ENCODE results near the gene TNFRSF19.

TNFRSF19 gene

GRCh38 chr13:23557733-23558132 is 12.5 kb upstream of the TNFRSF19 start:
- H3K4me3 ChIP-seq (ENCODE audit: low read depth, low read length) = no peak overlapping the region
- no peak for TF ChIP-seq CTCF (IDR thresholded peaks at IDR 0.05; ENCODE audit: borderline replicate concordance, insufficient read depth, low read depth, low read length)

- H3K4me3 ChIP-seq (ENCODE audit: low read depth, low read length) = no peak overlapping the region
- no peak for TF ChIP-seq CTCF (IDR thresholded peaks at IDR 0.05; ENCODE audit: borderline replicate concordance, insufficient read depth, low read depth, low read length)
Observed at GRCh38 chr13:23558675-23559536, 11.3 kb upstream of the TNFRSF19 start.

GRCh38 chr13:23560571-23561089 is 9.6 kb upstream of the TNFRSF19 start:
- H3K4me3 ChIP-seq (ENCODE audit: low read depth, low read length) = no peak overlapping the region
- no peak for TF ChIP-seq CTCF (IDR thresholded peaks at IDR 0.05; ENCODE audit: borderline replicate concordance, insufficient read depth, low read depth, low read length)

GRCh38 chr13:23561261-23561660 is 9.0 kb upstream of the TNFRSF19 start:
- no peak overlapping the region for H3K4me3 ChIP-seq (ENCODE audit: low read depth, low read length)
- no peak for TF ChIP-seq CTCF (IDR thresholded peaks at IDR 0.05; ENCODE audit: borderline replicate concordance, insufficient read depth, low read depth, low read length)

GRCh38 chr13:23563085-23563845 is 6.9 kb upstream of the TNFRSF19 start:
- no peak for TF ChIP-seq CTCF (IDR thresholded peaks at IDR 0.05; ENCODE audit: borderline replicate concordance, insufficient read depth, low read depth, low read length)
- H3K4me3 ChIP-seq (ENCODE audit: low read depth, low read length) = no peak overlapping the region

- TF ChIP-seq CTCF (IDR thresholded peaks at IDR 0.05; ENCODE audit: borderline replicate concordance, insufficient read depth, low read depth, low read length) = 0 out of 2 replicates have a peak, but pooled peaks have one; percentile 24
- H3K4me3 ChIP-seq (ENCODE audit: low read depth, low read length) = no peak overlapping the region
Observed at GRCh38 chr13:23567906-23568460, 2.2 kb upstream of the TNFRSF19 start.

Data from GM12875 (cell line).